ENCODE data around the gene PXDN.
A peak's percentile ranks its signal among the peaks of the same experiment; 100 is the strongest.

Gene PXDN

DNA sequence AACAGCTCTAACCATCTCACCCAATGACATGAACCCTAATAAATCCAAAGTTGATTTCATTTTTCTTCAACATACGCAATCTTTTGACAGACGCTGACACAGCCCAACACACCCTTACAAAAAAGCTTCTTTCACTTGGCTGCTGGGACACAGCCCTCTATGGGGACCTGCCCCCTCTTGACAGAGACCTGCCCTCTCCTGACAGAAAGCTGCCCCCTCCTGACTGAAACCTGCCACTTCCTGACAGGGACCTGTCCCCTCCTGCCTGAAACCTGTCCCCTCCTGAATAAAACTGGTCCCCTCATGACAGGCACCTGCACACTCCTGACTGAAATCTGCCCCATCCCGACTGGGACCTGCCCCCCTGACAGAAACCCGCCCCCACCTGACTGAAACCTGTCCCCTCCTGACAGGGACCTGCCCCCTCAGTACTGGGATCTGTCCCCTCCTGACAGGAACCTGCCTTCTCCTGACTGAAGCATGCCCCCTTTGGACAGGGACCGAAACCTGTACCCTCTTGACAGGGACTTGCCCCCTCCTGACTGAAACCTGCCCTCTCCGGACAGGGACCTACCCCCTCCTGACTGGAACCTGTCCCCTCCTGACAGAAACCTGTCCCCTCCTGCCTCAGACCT is 87.9 kb downstream of the PXDN start:
- no peak overlapping the region for H3K4me3 ChIP-seq (ENCODE audit: control insufficient read depth, low read depth, low read length)
- DNase-seq (ENCODE audit: low read depth): no peak
- TF ChIP-seq, protein P1, sequence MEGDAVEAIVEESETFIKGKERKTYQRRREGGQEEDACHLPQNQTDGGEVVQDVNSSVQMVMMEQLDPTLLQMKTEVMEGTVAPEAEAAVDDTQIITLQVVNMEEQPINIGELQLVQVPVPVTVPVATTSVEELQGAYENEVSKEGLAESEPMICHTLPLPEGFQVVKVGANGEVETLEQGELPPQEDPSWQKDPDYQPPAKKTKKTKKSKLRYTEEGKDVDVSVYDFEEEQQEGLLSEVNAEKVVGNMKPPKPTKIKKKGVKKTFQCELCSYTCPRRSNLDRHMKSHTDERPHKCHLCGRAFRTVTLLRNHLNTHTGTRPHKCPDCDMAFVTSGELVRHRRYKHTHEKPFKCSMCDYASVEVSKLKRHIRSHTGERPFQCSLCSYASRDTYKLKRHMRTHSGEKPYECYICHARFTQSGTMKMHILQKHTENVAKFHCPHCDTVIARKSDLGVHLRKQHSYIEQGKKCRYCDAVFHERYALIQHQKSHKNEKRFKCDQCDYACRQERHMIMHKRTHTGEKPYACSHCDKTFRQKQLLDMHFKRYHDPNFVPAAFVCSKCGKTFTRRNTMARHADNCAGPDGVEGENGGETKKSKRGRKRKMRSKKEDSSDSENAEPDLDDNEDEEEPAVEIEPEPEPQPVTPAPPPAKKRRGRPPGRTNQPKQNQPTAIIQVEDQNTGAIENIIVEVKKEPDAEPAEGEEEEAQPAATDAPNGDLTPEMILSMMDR (IDR thresholded peaks at IDR 0.05; ENCODE audit: control insufficient read depth, insufficient read depth, low read depth, low read length, missing control alignments): no peak

DNA sequence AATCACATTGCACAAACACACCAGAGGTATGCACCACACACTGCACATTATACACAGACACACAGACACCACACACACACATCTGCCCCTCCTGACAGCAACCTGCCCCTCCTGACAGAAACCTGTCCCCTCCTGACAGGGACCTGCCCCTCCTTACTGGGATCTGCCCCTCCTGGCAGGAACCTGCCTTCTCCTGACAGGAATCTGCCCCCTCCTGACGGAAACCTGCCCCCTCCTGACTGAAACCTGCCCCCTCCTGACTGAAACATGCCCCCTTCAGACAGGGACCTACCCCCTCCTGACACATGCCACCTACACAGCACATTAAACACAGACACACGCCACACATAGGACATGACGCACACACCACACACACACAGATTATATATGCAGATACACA is 88.9 kb downstream of the PXDN start:
- no peak overlapping the region for H3K4me3 ChIP-seq (ENCODE audit: control insufficient read depth, low read depth, low read length)
- TF ChIP-seq, protein P1 (IDR thresholded peaks at IDR 0.05; ENCODE audit: control insufficient read depth, insufficient read depth, low read depth, low read length, missing control alignments): no peak
- no peak for DNase-seq (ENCODE audit: low read depth)

DNA sequence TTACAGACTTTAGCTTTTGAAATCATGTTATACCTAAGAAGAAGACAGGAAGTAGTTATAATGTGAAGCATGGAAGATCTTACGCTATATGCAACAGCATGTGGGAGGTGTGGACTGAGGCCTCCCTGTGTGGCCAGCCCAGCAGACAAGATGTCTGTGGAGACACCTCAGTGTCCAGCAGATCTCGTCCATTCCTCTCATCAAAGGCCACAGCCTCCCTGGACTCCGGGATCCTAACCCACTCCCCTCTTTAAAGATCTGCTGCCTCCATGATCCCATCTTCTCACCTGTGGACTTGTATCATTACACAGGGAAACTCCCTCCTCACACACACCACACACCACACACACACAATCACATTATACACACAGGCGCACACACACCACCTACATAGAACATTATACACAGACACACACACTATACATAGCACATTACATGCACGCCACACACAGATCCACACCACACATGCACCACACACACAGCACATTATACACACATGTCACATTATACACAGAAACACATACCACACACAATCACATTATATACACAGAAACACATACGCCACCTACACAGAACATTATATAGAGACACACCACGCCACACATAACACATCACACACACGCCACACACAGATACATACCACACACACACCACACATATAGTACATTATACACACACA is 89.5 kb downstream of the PXDN start:
- H3K4me3 ChIP-seq (ENCODE audit: control insufficient read depth, low read depth, low read length): no peak overlapping the region
- TF ChIP-seq, protein P1 (IDR thresholded peaks at IDR 0.05; ENCODE audit: control insufficient read depth, insufficient read depth, low read depth, low read length, missing control alignments): no peak
- no peak for DNase-seq (ENCODE audit: low read depth)

DNA sequence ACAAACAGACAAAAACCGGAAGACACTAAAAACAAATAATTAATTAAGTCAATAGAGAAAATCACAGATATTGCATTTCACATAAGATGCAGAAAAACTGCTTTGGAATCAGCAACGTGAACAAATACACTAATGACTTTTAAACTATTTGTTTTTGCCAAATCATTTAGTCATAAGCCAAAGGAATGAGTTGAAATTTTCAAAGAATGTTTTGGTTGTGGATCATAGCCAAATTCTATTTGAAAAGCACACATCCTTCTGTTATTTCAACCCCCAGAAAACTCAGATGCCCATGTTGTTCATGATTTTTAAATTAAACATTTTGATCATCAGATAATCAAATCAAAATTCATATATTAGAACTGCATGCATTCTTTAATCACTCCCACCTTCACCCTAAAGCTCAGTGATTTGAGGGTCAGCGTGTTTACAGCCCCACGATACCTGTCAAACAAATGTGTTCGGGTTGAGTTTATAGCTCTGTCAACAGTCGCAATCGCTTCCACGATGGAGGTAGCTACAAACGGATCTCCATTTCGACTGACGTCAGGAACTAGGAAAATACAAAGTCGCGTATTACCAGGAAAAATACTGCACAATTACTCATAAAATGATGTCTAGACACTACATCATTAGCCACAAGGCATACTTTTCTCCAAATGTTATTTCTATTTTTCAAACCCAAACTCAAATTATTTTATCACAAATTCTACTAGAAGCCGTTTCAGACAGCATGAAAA is 90.2 kb downstream of the PXDN start:
- no peak overlapping the region for H3K4me3 ChIP-seq (ENCODE audit: control insufficient read depth, low read depth, low read length)
- TF ChIP-seq, protein P1 (IDR thresholded peaks at IDR 0.05; ENCODE audit: control insufficient read depth, insufficient read depth, low read depth, low read length, missing control alignments): no peak
- peak; percentile 65 for DNase-seq (ENCODE audit: low read depth)

DNA sequence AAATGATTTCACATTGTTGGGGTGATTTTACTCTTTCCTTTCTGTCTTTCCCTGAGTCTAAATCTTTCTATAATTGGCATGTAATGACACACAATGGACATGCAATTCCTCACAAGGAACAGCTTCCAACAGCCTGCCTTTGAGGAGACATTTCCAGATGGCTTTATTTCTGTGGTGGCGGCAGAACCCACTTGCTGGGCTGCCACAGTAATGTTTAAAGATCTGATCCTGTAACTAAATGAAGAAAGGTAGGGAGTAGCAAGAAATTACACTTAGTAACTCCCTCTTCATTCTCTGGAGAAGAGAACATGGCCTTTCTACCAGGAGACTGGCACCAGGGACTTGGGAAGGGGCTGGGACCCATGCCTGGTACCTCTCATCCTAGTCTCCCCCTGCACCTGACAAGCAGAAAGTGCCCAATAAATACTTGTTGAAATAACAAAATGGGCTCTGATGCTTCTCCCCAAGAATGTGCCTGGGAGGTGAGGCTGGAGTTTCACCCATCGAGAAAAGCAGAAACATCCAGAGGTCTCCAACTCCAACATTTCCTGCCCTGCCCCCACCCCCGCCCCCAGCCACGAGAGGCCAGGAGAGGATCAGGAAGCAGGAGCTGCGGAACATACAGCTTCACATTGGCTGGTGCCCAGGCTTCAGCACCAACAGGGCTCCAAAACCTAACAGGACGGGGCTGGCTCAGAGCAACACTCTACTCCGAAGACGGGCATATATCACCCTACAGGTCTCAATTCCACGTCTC is 92.1 kb downstream of the PXDN start:
- DNase-seq (ENCODE audit: low read depth): no peak
- TF ChIP-seq, protein P1 (IDR thresholded peaks at IDR 0.05; ENCODE audit: control insufficient read depth, insufficient read depth, low read depth, low read length, missing control alignments): no peak
- H3K4me3 ChIP-seq (ENCODE audit: control insufficient read depth, low read depth, low read length): no peak overlapping the region
